H1 (cell line): Measurements from ENCODE around the gene FGFR2. TPM values are rescaled to one million over a fixed set of nuclear protein-coding genes. Genes with fewer than 3 reads are reported as not detected.

ENCODE experiments used
- BRCA1 ChIP-seq: IDR thresholded peaks from 2 replicates; pipeline ENCODE4 v1.6.1; 2012; ENCODE audit warnings: low read depth, low read length, improper control_type of control experiment
- CHD2 ChIP-seq: IDR thresholded peaks from 2 replicates; pipeline ENCODE4 v1.6.1; 2012; ENCODE audit warnings: low read length, improper control_type of control experiment
- GABPA ChIP-seq: IDR thresholded peaks from 2 replicates; pipeline ENCODE4 v1.6.1; 2011; ENCODE audit warnings: mild to moderate bottlenecking, low read length, moderate library complexity, borderline replicate concordance; ENCODE audit not compliant: insufficient read depth
- POU5F1 ChIP-seq: IDR thresholded peaks from 2 replicates; pipeline ENCODE4 v1.6.1; 2011; ENCODE audit warnings: low read depth, mild to moderate bottlenecking, low read length, moderate library complexity
- SRF ChIP-seq: IDR thresholded peaks from 2 replicates; pipeline ENCODE4 v1.6.1; 2011; ENCODE audit warnings: mild to moderate bottlenecking, low read depth, low read length, moderate library complexity
- polyA plus RNA-seq, 7 experiments: library from polyadenylated mRNA; depleted of rRNA in 3 of 7; stranded (reverse) in 5 of 7; unstranded in 2 of 7; fragments of >200 nt in 5 of 7; fragments of 200-250 nt in 2 of 7; gene quantifications; 1 replicate in 5 of 7; 2 replicates in 1 of 7; 4 replicates in 1 of 7; pipeline versions ENCODE4 v1.2.1 to v1.2.3, GENCODE V29; 2011 to 2013; ENCODE audit warnings: missing spikeins in 2 of 7, mixed read lengths in 2 of 7
- total RNA-seq: library from RNA; stranded (reverse); fragmentation: NEBNext Ultra II Directional; extraction: Animal tissue kit (Norgen Biotek cat#: 25700); gene quantifications from 2 replicates; pipeline ENCODE4 v1.2.1, GENCODE V29; 2021

FGFR2 gene
- total and polyA plus RNA-seq, 2 of the 8 experiments (the other 6 are each of a cell fraction or from before 2014, with no cell fraction given): 50.2 to 81.2 TPM

DNA sequence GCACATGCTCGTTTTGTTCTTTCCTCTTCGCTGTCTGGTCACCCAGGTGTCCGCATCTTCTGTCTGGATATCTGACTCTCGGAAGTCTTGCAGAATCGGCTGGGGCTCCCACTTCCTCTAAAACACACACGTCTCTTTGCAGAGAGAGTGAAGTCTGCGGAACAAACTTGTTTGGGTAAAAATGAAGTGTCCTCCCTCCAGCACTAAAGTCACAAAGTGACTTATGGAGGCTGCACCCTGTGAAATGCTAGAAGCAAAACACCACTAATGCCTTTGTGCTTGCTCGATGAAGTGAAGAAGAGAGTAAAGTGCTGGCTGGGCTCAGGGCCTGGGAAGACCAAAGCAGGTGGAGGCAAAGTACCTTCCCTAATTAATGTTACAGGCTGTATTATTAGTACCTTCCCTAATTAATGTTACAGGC is 71.4 kb downstream of the FGFR2 start (continued):
- TF ChIP-seq GABPA (no peak), CHD2 (no peak), BRCA1 (no peak), POU5F1 (no peak), SRF (no peak)
